ENCODE measurements around the gene C3orf70.

The C3orf70 gene

DNA sequence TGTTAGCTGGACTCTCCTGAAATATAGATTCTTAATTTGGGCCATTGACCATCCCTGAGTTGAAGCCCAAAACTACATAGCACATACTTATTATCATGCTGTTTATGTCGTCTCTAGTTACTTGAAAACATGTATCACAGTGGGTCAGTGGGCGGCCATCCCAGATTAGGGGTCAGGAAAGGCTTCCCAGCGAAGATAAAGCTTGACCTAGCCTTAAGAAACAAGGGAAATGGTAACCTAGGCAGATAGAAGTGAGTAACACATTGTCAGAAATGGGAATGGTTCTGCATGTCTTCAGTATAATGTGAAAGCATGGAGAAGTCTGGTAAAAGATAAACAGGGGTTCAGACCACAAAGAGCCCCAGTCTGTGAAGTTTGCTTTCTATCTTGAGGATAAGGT is 124.7 kb downstream of the C3orf70 start:
- Histone ChIP-seq H3K27ac (replicated peaks) (no peak overlapping the region), H3K27me3 (ENCODE audit: insufficient read depth, poor library complexity, severe bottlenecking) (no peaks in the 10 kb centered on the region), H3K4me3 (replicated peaks; ENCODE audit: insufficient read depth, low read length) (no peak overlapping the region)
- TF ChIP-seq, protein P1, sequence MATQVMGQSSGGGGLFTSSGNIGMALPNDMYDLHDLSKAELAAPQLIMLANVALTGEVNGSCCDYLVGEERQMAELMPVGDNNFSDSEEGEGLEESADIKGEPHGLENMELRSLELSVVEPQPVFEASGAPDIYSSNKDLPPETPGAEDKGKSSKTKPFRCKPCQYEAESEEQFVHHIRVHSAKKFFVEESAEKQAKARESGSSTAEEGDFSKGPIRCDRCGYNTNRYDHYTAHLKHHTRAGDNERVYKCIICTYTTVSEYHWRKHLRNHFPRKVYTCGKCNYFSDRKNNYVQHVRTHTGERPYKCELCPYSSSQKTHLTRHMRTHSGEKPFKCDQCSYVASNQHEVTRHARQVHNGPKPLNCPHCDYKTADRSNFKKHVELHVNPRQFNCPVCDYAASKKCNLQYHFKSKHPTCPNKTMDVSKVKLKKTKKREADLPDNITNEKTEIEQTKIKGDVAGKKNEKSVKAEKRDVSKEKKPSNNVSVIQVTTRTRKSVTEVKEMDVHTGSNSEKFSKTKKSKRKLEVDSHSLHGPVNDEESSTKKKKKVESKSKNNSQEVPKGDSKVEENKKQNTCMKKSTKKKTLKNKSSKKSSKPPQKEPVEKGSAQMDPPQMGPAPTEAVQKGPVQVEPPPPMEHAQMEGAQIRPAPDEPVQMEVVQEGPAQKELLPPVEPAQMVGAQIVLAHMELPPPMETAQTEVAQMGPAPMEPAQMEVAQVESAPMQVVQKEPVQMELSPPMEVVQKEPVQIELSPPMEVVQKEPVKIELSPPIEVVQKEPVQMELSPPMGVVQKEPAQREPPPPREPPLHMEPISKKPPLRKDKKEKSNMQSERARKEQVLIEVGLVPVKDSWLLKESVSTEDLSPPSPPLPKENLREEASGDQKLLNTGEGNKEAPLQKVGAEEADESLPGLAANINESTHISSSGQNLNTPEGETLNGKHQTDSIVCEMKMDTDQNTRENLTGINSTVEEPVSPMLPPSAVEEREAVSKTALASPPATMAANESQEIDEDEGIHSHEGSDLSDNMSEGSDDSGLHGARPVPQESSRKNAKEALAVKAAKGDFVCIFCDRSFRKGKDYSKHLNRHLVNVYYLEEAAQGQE (IDR thresholded peaks at IDR 0.05; ENCODE audit: insufficient replicate concordance, low read depth) = no peak
- TF ChIP-seq SPI1 (IDR thresholded peaks at IDR 0.05; ENCODE audit: borderline replicate concordance, low read depth) (no peak), POLR2AphosphoS5 (IDR thresholded peaks at IDR 0.05; ENCODE audit: low read depth) (no peak), GABPA (IDR thresholded peaks at IDR 0.05; ENCODE audit: low read depth) (no peak)
- TF ChIP-seq, protein P2, sequence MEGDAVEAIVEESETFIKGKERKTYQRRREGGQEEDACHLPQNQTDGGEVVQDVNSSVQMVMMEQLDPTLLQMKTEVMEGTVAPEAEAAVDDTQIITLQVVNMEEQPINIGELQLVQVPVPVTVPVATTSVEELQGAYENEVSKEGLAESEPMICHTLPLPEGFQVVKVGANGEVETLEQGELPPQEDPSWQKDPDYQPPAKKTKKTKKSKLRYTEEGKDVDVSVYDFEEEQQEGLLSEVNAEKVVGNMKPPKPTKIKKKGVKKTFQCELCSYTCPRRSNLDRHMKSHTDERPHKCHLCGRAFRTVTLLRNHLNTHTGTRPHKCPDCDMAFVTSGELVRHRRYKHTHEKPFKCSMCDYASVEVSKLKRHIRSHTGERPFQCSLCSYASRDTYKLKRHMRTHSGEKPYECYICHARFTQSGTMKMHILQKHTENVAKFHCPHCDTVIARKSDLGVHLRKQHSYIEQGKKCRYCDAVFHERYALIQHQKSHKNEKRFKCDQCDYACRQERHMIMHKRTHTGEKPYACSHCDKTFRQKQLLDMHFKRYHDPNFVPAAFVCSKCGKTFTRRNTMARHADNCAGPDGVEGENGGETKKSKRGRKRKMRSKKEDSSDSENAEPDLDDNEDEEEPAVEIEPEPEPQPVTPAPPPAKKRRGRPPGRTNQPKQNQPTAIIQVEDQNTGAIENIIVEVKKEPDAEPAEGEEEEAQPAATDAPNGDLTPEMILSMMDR (IDR thresholded peaks at IDR 0.05; ENCODE audit: insufficient read depth, low read length) = no peak
- no peak for DNase-seq (ENCODE audit: low read depth in 1 of 2, low spot score in 1 of 2)
